Colonic mucosa (tissue), 4 donors: ENCODE data around the gene DTX4. TPM values are rescaled to one million over a fixed set of nuclear protein-coding genes. Genes with fewer than 3 reads are reported as not detected.

ENCODE experiments used
- DNase-seq: peaks from one replicate; pipeline ENCODE4 v3.0.0-alpha.2; 2020
- H3K27ac ChIP-seq: fragments of 200-600 bp; one replicate; pipeline ENCODE4 v1.8.0; 2021
- H3K27me3 ChIP-seq: fragments of 200-600 bp; one replicate; pipeline ENCODE4 v1.8.0; 2021
- H3K36me3 ChIP-seq: fragments of 200-600 bp; one replicate; pipeline ENCODE4 v1.8.0; 2021
- H3K4me1 ChIP-seq: fragments of 200-600 bp; one replicate; pipeline ENCODE4 v1.8.0; 2021; ENCODE audit warnings: mild to moderate bottlenecking
- H3K4me3 ChIP-seq: fragments of 200-600 bp; one replicate; pipeline ENCODE4 v1.8.0; 2021
- H3K9ac ChIP-seq, 2 donors: one replicate each; pipeline ENCODE4 v1.7.0; 2013; ENCODE audit warnings: control low read depth in 2 of 2, low read depth in 2 of 2, low read length in 2 of 2
- H3K9me3 ChIP-seq: fragments of 200-600 bp; one replicate; pipeline ENCODE4 v1.8.0; 2021
- CTCF ChIP-seq: fragments of 200-600 bp; IDR thresholded peaks from one replicate; pipeline ENCODE4 v1.8.0; 2022; ENCODE audit warnings: antibody characterized with exemption, mild to moderate bottlenecking
- intact Hi-C: fragments of 100-400 bp; cut with DNase I; formaldehyde crosslinking; loops from one replicate; pipeline ENCODE4 v1.14.1; 2022
- total RNA-seq, 2 donors: library from RNA; stranded (reverse); fragmentation: NEBNext Ultra II Directional in 1 of 2; extraction: Animal tissue kit (Norgen Biotek cat#: 25700) in 1 of 2; gene quantifications; one replicate each; pipeline ENCODE4 v1.2.1, GENCODE V29; 2021
- donor health status: healthy.
- donor health status: DM: no; HTN: no; CAD: no.
- donor health status: DM: no; HTN: no; CAD: no.

Gene DTX4
- total RNA-seq, 2 donors from 2014 or later: 54.7 to 59.7 TPM

GRCh38 chr11:59212744-59213631 is 41.1 kb downstream of the DTX4 start, which contains the start of gene MPEG1:
Gene MPEG1 (minus strand): TSS chr11:59212927. CDS start chr11:59212865, 62 bp downstream.
- no peak within 1 kb of the TSS for H3K9ac ChIP-seq
- H3K36me3 ChIP-seq: no peaks in the 10 kb centered on the region
- H3K27me3 ChIP-seq: no peaks in the 10 kb centered on the region
- no peak within 1 kb of the TSS for H3K4me3 ChIP-seq
- H3K4me1 ChIP-seq: no peaks in the 10 kb centered on the region
- intact Hi-C loops: no loop called here
- H3K27ac ChIP-seq: no peak within 1 kb of the TSS
- H3K9me3 ChIP-seq: no peaks in the 10 kb centered on the region
- no peak for DNase-seq
- TF ChIP-seq CTCF: no peak

- Histone ChIP-seq H3K4me1 (no peaks in the 10 kb centered on the region), H3K27me3 (no peaks in the 10 kb centered on the region), H3K9me3 (no peaks in the 10 kb centered on the region), H3K36me3 (no peaks in the 10 kb centered on the region), H3K9ac (no peak overlapping the region), H3K27ac (no peak overlapping the region), H3K4me3 (no peak overlapping the region)
- intact Hi-C loops: no loop called here
- DNase-seq: no peak
- TF ChIP-seq CTCF: no peak
Measured at GRCh38 chr11:59214141-59214893, 42.4 kb downstream of the DTX4 start.

- H3K36me3 ChIP-seq: no peaks in the 10 kb centered on the region
- no peaks in the 10 kb centered on the region for H3K9me3 ChIP-seq
- H3K4me1 ChIP-seq: no peaks in the 10 kb centered on the region
- peak; percentile 49 for DNase-seq
- no peak for TF ChIP-seq CTCF
- H3K9ac ChIP-seq: peak overlapping the region in 1 of 2 donors; percentile 13
- no peak overlapping the region for H3K4me3 ChIP-seq
- peak overlapping the region; percentile 55 for H3K27ac ChIP-seq
- H3K27me3 ChIP-seq: no peaks in the 10 kb centered on the region
- intact Hi-C loops: no loop called here
Measured at GRCh38 chr11:59216641-59217564, 45.0 kb downstream of the DTX4 start.

GRCh38 chr11:59218319-59218718 is 46.4 kb downstream of the DTX4 start:
- no peaks in the 10 kb centered on the region for H3K27me3 ChIP-seq
- H3K4me3 ChIP-seq: no peak overlapping the region
- H3K9ac ChIP-seq: no peak overlapping the region
- H3K36me3 ChIP-seq: no peaks in the 10 kb centered on the region
- H3K9me3 ChIP-seq: no peaks in the 10 kb centered on the region
- H3K27ac ChIP-seq: no peak overlapping the region
- no peaks in the 10 kb centered on the region for H3K4me1 ChIP-seq
- DNase-seq: no peak
- intact Hi-C loops: no loop called here
- TF ChIP-seq CTCF: no peak

- H3K4me1 ChIP-seq: no peaks in the 10 kb centered on the region
- no peak overlapping the region for H3K27ac ChIP-seq
- no peaks in the 10 kb centered on the region for H3K27me3 ChIP-seq
- TF ChIP-seq CTCF: no peak
- H3K9ac ChIP-seq: no peak overlapping the region
- H3K36me3 ChIP-seq: no peaks in the 10 kb centered on the region
- H3K9me3 ChIP-seq: no peaks in the 10 kb centered on the region
- intact Hi-C loops: no loop called here
- H3K4me3 ChIP-seq: no peak overlapping the region
- no peak for DNase-seq
Measured at GRCh38 chr11:59218893-59219292, 47.0 kb downstream of the DTX4 start.
